D341Med (cell line): Measurements from ENCODE around the gene CNTF.
"Not testable (repeated sequence)": the region's sequence is repeated elsewhere in the genome, so short reads cannot be mapped to it uniquely, and the experiment has no call there.

Experiments used
- DNase-seq: peaks from one replicate; pipeline ENCODE4 v3.0.0; 2012; ENCODE audit warnings: low spot score

The CNTF gene

GRCh38 chr11:58622344-58622743, at the start of gene CNTF:
CNTF (plus strand) TSS chr11:58622665; CDS start chr11:58622753, 88 bp downstream.
- no peak for DNase-seq

DNA sequence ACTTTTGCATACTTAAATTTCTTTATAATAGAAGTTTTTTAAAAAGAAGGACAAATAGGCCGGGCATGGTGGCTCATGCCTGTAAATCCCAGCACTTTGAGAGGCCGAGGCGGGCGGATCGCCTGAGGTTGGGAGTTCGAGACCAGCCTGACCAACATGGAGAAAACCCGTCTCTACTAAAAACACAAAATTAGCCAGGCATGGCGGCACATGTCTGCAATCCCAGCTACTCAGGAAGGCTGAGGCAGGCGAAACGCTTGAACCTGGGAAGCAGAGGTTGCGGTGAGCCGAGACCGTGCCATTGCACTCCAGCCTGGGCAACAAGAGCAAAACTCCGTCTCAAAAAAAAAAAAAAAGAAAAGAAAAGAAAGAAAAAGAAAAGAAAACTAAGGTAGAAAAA, 49.6 kb upstream of the CNTF start:
- not testable (repeated sequence) for DNase-seq

- DNase-seq = no peak
Observed at GRCh38 chr11:58573451-58574104, 48.9 kb upstream of the CNTF start.

DNA sequence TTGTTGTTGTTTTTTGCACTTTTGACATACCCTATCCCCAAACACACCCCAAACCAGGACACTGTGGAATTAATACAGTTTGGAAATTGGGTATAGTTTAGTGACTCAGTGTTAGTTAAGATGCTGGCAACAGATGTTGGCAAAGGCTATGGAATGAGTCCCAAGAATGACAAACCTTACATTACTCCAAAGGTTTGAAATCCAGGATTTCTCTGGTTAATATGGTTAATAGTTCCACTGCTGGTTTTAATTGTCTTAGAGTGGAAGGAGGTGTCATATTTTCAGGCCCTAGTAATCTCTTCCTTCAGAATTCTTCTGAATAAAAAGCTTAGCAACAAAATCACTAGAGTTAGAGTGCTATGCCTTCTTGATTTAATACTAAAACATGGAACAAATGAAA, 47.6 kb upstream of the CNTF start:
- no peak for DNase-seq

- no peak for DNase-seq
Observed at GRCh38 chr11:58575377-58576020, 47.0 kb upstream of the CNTF start, which contains the start of gene LPXN. LPXN (minus strand) TSS chr11:58575856; CDS start chr11:58575772, 84 bp downstream.

GRCh38 chr11:58576887-58577471, 45.5 kb upstream of the CNTF start:
- DNase-seq = no peak

GRCh38 chr11:58577555-58578135, 44.8 kb upstream of the CNTF start:
- peak; percentile 14 for DNase-seq

GRCh38 chr11:58578136-58578634, 44.3 kb upstream of the CNTF start:
- peak; percentile 83 for DNase-seq

DNA sequence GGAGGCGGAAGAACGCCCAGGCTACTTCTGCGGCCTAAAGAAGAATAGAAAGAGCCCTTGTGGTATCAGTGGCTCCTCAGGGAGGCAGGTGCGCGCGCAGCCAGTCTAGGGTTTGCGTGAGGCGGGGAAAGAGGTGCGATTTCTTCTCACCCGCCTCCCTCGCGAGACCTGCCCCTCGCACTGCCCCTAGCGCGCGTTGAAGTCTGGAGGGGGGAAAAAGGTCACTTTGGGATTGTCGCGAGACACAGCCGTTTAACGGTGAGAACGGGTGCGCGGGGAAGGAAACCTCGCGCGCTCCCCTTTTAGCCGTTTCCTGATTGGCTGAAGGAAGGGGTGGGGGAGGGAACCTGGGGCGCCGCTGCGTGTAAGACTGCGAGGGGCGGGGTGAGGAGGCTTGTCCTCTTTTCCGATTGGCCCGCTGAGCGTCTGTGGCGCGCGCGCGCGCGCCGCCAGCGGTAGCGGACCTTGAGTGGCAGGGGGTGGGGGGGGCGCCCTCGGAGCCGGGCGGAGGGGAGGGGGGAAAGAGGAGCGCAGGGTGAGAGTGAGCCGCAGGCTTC, 43.8 kb upstream of the CNTF start, which contains the start of gene ZFP91:
TSS of gene ZFP91 (plus strand) at position 429 of the 557 bp plus-strand sequence. CDS start 219 bp downstream, outside the sequence.
- peak; percentile 92 for DNase-seq

- peak; percentile 85 for DNase-seq
Observed at GRCh38 chr11:58579192-58580129, 43.0 kb upstream of the CNTF start.

GRCh38 chr11:58580311-58580710, 42.2 kb upstream of the CNTF start:
- DNase-seq = no peak

- no peak for DNase-seq
Observed at GRCh38 chr11:58582437-58582836, 40.0 kb upstream of the CNTF start.

GRCh38 chr11:58586998-58587397, 35.5 kb upstream of the CNTF start:
- DNase-seq = no peak

- no peak for DNase-seq
Observed at GRCh38 chr11:58591659-58592058, 30.8 kb upstream of the CNTF start.

GRCh38 chr11:58592760-58593472, 29.5 kb upstream of the CNTF start:
- no peak for DNase-seq

DNA sequence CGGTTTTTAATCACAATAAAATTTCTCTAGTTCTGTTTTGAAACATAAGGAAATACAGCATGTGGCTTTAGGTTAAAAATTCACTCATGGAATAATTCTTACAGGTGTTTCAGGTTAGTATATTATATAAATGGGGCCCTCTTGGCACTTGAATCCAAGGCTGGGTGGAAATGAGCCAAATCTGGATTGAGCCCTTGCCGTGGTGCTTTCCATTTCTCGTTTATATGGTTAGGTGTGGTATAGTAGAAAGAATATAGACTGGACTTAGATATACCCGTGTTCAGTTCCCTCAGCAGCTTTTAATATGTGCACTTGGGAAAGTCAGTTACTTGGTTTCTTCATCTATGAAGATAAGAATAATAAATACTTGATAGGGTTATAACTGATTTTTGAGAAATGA, 27.6 kb upstream of the CNTF start:
- DNase-seq = no peak

- no peak for DNase-seq
Observed at GRCh38 chr11:58596621-58597020, 25.8 kb upstream of the CNTF start.

DNA sequence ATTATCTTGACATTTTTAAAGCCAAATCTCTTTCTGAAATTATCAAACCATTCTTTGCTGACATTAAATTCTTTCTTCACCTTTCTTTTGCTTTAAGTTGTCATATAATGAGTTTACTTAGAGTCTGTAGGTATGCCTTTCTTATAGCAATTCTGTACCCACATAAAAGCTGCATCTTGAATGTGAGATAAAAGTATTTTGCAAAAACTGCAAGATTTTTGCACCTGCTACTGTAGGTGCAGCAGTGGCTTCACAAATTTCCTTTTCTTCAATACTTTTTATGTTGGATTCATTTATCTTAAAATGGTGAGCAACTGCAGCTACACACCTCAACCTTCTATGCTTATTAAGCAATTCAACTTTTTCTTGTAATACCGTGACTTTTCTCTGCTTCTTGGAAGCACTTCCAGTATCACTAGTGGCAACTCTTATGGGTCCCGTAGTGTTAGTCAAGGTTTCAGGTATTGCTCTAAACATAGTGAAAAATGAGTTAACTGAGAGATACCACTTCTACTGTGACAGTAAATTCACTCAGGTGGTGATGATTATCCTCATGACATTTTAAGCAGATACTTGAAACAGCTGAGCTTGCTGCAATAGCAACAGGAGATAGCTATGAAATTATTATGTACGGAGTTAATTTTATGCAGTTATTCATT, 24.9 kb upstream of the CNTF start:
- DNase-seq = no peak

GRCh38 chr11:58600510-58600909, 22.0 kb upstream of the CNTF start:
- DNase-seq = no peak
